Activated T-cell treated with anti-CD3 and anti-CD28 coated beads, Interleukin-2, amount 50 U/mL, for 24 hours (primary cell): ENCODE measurements around the gene GSAP.

Source experiments
- DNase-seq: peaks from one replicate; pipeline ENCODE4 v3.0.0-alpha.2; 2020
- H3K27ac Mint-ChIP-seq: 2 replicates; pipeline ENCODE4 v1.8.0; 2020; ENCODE audit warnings: mild to moderate bottlenecking, mixed read lengths
- H3K27me3 Mint-ChIP-seq: 2 replicates; pipeline ENCODE4 v1.8.0; 2020; ENCODE audit warnings: mixed read lengths
- H3K36me3 Mint-ChIP-seq: 2 replicates; pipeline ENCODE4 v1.8.0; 2020; ENCODE audit warnings: low read depth, mixed read lengths
- H3K4me1 Mint-ChIP-seq: 2 replicates; pipeline ENCODE4 v1.8.0; 2020; ENCODE audit warnings: low read depth, mixed read lengths
- H3K4me3 Mint-ChIP-seq: 2 replicates; pipeline ENCODE4 v1.8.0; 2020; ENCODE audit warnings: mild to moderate bottlenecking, moderate library complexity, mixed read lengths
- H3K9me3 Mint-ChIP-seq: 2 replicates; pipeline ENCODE4 v1.8.0; 2020; ENCODE audit warnings: mixed read lengths

Gene GSAP

GRCh38 chr7:77409005-77409738 lies 7.0 kb downstream of the GSAP start:
- Mint-ChIP-seq H3K27me3 (no peaks in the 10 kb centered on the region), H3K4me1 (peaks cover 16% of the 10 kb centered on the region), H3K4me3 (no peak overlapping the region), H3K9me3 (no peaks in the 10 kb centered on the region), H3K27ac (no peak overlapping the region), H3K36me3 (no peaks in the 10 kb centered on the region)
- no peak for DNase-seq

GRCh38 chr7:77407906-77408305 lies 8.2 kb downstream of the GSAP start:
- Mint-ChIP-seq H3K9me3 (no peaks in the 10 kb centered on the region), H3K4me1 (peaks cover 11% of the 10 kb centered on the region), H3K4me3 (no peak overlapping the region), H3K27ac (no peak overlapping the region), H3K27me3 (no peaks in the 10 kb centered on the region), H3K36me3 (no peaks in the 10 kb centered on the region)
- no peak for DNase-seq

- Mint-ChIP-seq H3K36me3 (no peaks in the 10 kb centered on the region), H3K4me3 (no peak overlapping the region), H3K27me3 (no peaks in the 10 kb centered on the region), H3K4me1 (peaks cover 7% of the 10 kb centered on the region), H3K9me3 (no peaks in the 10 kb centered on the region), H3K27ac (no peak overlapping the region)
- no peak for DNase-seq
Observed at GRCh38 chr7:77406421-77406820, 9.7 kb downstream of the GSAP start.

- Mint-ChIP-seq H3K4me1 (peaks cover 3% of the 10 kb centered on the region), H3K4me3 (no peak overlapping the region), H3K9me3 (no peaks in the 10 kb centered on the region), H3K36me3 (no peaks in the 10 kb centered on the region), H3K27me3 (no peaks in the 10 kb centered on the region), H3K27ac (no peak overlapping the region)
- DNase-seq, result no peak
Observed at GRCh38 chr7:77404641-77405040, 11.5 kb downstream of the GSAP start.

GRCh38 chr7:77403957-77404356 lies 12.2 kb downstream of the GSAP start:
- H3K36me3 Mint-ChIP-seq, result no peaks in the 10 kb centered on the region
- H3K9me3 Mint-ChIP-seq, result no peaks in the 10 kb centered on the region
- no peak overlapping the region for H3K4me3 Mint-ChIP-seq
- DNase-seq, result no peak
- no peak overlapping the region for H3K27ac Mint-ChIP-seq
- H3K27me3 Mint-ChIP-seq, result no peaks in the 10 kb centered on the region
- H3K4me1 Mint-ChIP-seq, result peaks cover 3% of the 10 kb centered on the region

- DNase-seq, result no peak
- no peaks in the 10 kb centered on the region for H3K9me3 Mint-ChIP-seq
- no peaks in the 10 kb centered on the region for H3K4me1 Mint-ChIP-seq
- H3K27me3 Mint-ChIP-seq, result no peaks in the 10 kb centered on the region
- no peak overlapping the region for H3K27ac Mint-ChIP-seq
- H3K36me3 Mint-ChIP-seq, result no peaks in the 10 kb centered on the region
- H3K4me3 Mint-ChIP-seq, result no peak overlapping the region
Observed at GRCh38 chr7:77402818-77403217, 13.3 kb downstream of the GSAP start.

GRCh38 chr7:77401002-77401401 lies 15.1 kb downstream of the GSAP start:
- Mint-ChIP-seq H3K27ac (no peak overlapping the region), H3K9me3 (no peaks in the 10 kb centered on the region), H3K36me3 (peaks cover 9% of the 10 kb centered on the region), H3K4me3 (no peak overlapping the region), H3K4me1 (no peaks in the 10 kb centered on the region), H3K27me3 (no peaks in the 10 kb centered on the region)
- DNase-seq, result no peak

- Mint-ChIP-seq H3K9me3 (no peaks in the 10 kb centered on the region), H3K27ac (no peak overlapping the region), H3K4me3 (no peak overlapping the region), H3K4me1 (peaks cover 2% of the 10 kb centered on the region), H3K27me3 (no peaks in the 10 kb centered on the region), H3K36me3 (peaks cover 11% of the 10 kb centered on the region)
- DNase-seq, result no peak
Observed at GRCh38 chr7:77399816-77400215, 16.3 kb downstream of the GSAP start.

GRCh38 chr7:77396894-77397547 lies 19.1 kb downstream of the GSAP start:
- H3K36me3 Mint-ChIP-seq, result peaks cover 13% of the 10 kb centered on the region
- H3K27me3 Mint-ChIP-seq, result no peaks in the 10 kb centered on the region
- DNase-seq, result no peak
- no peak overlapping the region for H3K4me3 Mint-ChIP-seq
- peaks cover 29% of the 10 kb centered on the region for H3K4me1 Mint-ChIP-seq
- no peak overlapping the region for H3K27ac Mint-ChIP-seq
- no peaks in the 10 kb centered on the region for H3K9me3 Mint-ChIP-seq

GRCh38 chr7:77395626-77396025 lies 20.5 kb downstream of the GSAP start:
- peaks cover 13% of the 10 kb centered on the region for H3K36me3 Mint-ChIP-seq
- H3K27me3 Mint-ChIP-seq, result no peaks in the 10 kb centered on the region
- H3K4me1 Mint-ChIP-seq, result peaks cover 32% of the 10 kb centered on the region
- H3K9me3 Mint-ChIP-seq, result no peaks in the 10 kb centered on the region
- no peak for DNase-seq
- H3K4me3 Mint-ChIP-seq, result no peak overlapping the region
- H3K27ac Mint-ChIP-seq, result no peak overlapping the region

- no peak overlapping the region for H3K4me3 Mint-ChIP-seq
Observed at GRCh38 chr7:77393954-77394353, 22.2 kb downstream of the GSAP start.

GRCh38 chr7:77393261-77393660 lies 22.9 kb downstream of the GSAP start:
- peaks cover 13% of the 10 kb centered on the region for H3K36me3 Mint-ChIP-seq
- peak; percentile 48 for DNase-seq
- H3K9me3 Mint-ChIP-seq, result no peaks in the 10 kb centered on the region
- H3K27ac Mint-ChIP-seq, result peak overlapping the region; percentile 27
- H3K27me3 Mint-ChIP-seq, result no peaks in the 10 kb centered on the region
- peaks cover 32% of the 10 kb centered on the region for H3K4me1 Mint-ChIP-seq
- no peak overlapping the region for H3K4me3 Mint-ChIP-seq

More at GRCh38 chr7:77393954-77394353, 22.2 kb downstream of the GSAP start:
- Mint-ChIP-seq H3K4me1 (peaks cover 32% of the 10 kb centered on the region), H3K9me3 (no peaks in the 10 kb centered on the region), H3K27me3 (no peaks in the 10 kb centered on the region), H3K36me3 (peaks cover 13% of the 10 kb centered on the region), H3K27ac (no peak overlapping the region)
- no peak for DNase-seq

- Mint-ChIP-seq H3K36me3 (peaks cover 11% of the 10 kb centered on the region), H3K4me3 (no peak overlapping the region), H3K4me1 (peaks cover 32% of the 10 kb centered on the region), H3K9me3 (no peaks in the 10 kb centered on the region), H3K27me3 (no peaks in the 10 kb centered on the region), H3K27ac (no peak overlapping the region)
- no peak for DNase-seq
Observed at GRCh38 chr7:77391230-77391629, 24.9 kb downstream of the GSAP start.

- Mint-ChIP-seq H3K9me3 (no peaks in the 10 kb centered on the region), H3K27ac (no peak overlapping the region), H3K27me3 (no peaks in the 10 kb centered on the region), H3K4me1 (peaks cover 21% of the 10 kb centered on the region), H3K4me3 (no peak overlapping the region), H3K36me3 (peaks cover 11% of the 10 kb centered on the region)
- no peak for DNase-seq
Observed at GRCh38 chr7:77388055-77388641, 28.0 kb downstream of the GSAP start.

GRCh38 chr7:77386165-77386822 lies 29.9 kb downstream of the GSAP start:
- H3K27ac Mint-ChIP-seq, result no peak overlapping the region
- H3K4me1 Mint-ChIP-seq, result peaks cover 21% of the 10 kb centered on the region
- peaks cover 18% of the 10 kb centered on the region for H3K36me3 Mint-ChIP-seq

More at GRCh38 chr7:77386165-77386822, 29.9 kb downstream of the GSAP start:
- DNase-seq, result no peak
- no peaks in the 10 kb centered on the region for H3K27me3 Mint-ChIP-seq
- no peaks in the 10 kb centered on the region for H3K9me3 Mint-ChIP-seq
- H3K4me3 Mint-ChIP-seq, result no peak overlapping the region
